Activated CD8-positive, alpha-beta T cell treated with anti-CD3 and anti-CD28 coated beads, Interleukin-2, amount 10 ng/mL, durations not matched to agents 7 days and 5 days (primary cell): ENCODE results near the gene TUBGCP5. TPM values are rescaled to one million over a fixed set of nuclear protein-coding genes. Genes with fewer than 3 reads are reported as not detected.
"Not testable (repeated sequence)": the region's sequence is repeated elsewhere in the genome, so short reads cannot be mapped to it uniquely, and the experiment has no call there.

Source experiments
- ATAC-seq: fragments of 150-1000 bp; cut with Tn5 transposase; one replicate; pipeline ENCODE4 v1.10.0; 2021; ENCODE audit warnings: moderate library complexity
- CTCF ChIA-PET: fragments of 350-600 bp; sonication (Branson Sonifier 250); formaldehyde crosslinking; loops from one replicate; lab custom pipeline; 2021; ENCODE audit warnings: antibody characterized with exemption; lab: Charles Lee
- POLR2A ChIA-PET: fragments of 350-600 bp; sonication (Branson Sonifier 250); formaldehyde crosslinking; loops from one replicate; lab custom pipeline; 2021; ENCODE audit warnings: antibody characterized with exemption; lab: Charles Lee
- DNase-seq: peaks from one replicate; pipeline ENCODE4 v3.0.0-alpha.2; 2020
- H3K27ac Mint-ChIP-seq: one replicate; pipeline ENCODE4 v1.8.0; 2021; ENCODE audit warnings: mild to moderate bottlenecking, mixed read lengths
- H3K27me3 Mint-ChIP-seq: one replicate; pipeline ENCODE4 v1.8.0; 2021; ENCODE audit warnings: low read depth, mixed read lengths
- H3K36me3 Mint-ChIP-seq: one replicate; pipeline ENCODE4 v1.8.0; 2021; ENCODE audit warnings: low read depth, mixed read lengths
- H3K4me1 Mint-ChIP-seq: one replicate; pipeline ENCODE4 v1.8.0; 2021; ENCODE audit warnings: low read depth, mixed read lengths
- H3K4me3 Mint-ChIP-seq: one replicate; pipeline ENCODE4 v1.8.0; 2021; ENCODE audit warnings: mild to moderate bottlenecking, mixed read lengths
- H3K9me3 Mint-ChIP-seq: one replicate; pipeline ENCODE4 v1.8.0; 2022; ENCODE audit warnings: mixed read lengths; ENCODE audit not compliant: insufficient read depth
- total RNA-seq, 2 experiments: library from RNA; stranded (reverse); gene quantifications; one replicate each; pipeline ENCODE4 v1.2.3, GENCODE V29; 2021

TUBGCP5 gene
- total RNA-seq, 2 experiments from 2014 or later, result 25.3 to 27.3 TPM

DNA sequence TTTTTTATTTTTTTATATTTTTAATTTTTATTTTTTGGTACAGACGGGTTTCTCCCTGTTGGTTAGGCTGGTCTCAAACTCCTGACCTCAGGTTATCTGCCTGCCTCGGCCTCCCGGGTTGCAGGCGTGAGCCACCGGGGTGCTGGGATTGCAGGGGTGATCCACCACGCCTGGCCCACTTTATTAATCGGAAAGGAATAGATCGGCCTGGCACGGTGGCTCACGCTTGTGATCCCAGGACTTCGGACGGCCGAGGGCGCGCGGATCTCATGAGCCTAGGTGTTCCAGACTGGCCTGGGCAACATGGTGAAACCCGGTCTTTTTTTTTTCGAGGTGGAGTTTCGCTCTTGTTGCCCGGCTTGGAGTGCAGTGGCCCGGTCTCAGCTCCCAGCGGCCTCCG is 26.5 kb upstream of the TUBGCP5 start:
- Mint-ChIP-seq H3K27me3 (no peaks in the 10 kb centered on the region), H3K36me3 (no peaks in the 10 kb centered on the region), H3K27ac (no peak overlapping the region), H3K9me3 (no peaks in the 10 kb centered on the region), H3K4me1 (no peaks in the 10 kb centered on the region), H3K4me3 (no peak overlapping the region)
- CTCF ChIA-PET, result no interaction called here
- POLR2A ChIA-PET, result no interaction called here
- DNase-seq (no peak), ATAC-seq (no peak)

DNA sequence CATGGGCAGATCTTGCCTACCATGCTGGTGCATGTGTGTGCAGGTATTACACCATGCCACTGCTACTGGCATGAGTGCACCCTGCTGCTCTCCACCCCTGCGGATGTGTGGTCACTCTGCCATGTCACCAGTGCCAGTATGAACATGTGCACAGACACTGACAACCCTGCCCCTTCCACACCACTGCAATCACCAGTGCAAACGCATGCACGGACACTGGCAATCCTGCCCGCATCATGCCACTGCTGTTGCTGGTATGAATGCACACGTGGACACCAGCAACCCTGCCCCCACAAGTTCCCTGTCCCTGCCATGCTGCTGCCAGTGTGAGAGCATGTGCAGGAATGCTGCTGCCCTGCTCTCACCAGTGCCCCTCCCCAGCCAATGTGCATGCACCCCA is 24.8 kb upstream of the TUBGCP5 start:
- ATAC-seq (no peak), DNase-seq (no peak)
- Mint-ChIP-seq H3K4me1 (no peaks in the 10 kb centered on the region), H3K27ac (no peak overlapping the region), H3K36me3 (no peaks in the 10 kb centered on the region), H3K9me3 (no peaks in the 10 kb centered on the region), H3K4me3 (no peak overlapping the region), H3K27me3 (no peaks in the 10 kb centered on the region)
- CTCF ChIA-PET, result no interaction called here
- POLR2A ChIA-PET, result no interaction called here

GRCh38 chr15:23057707-23058106 is 18.3 kb upstream of the TUBGCP5 start:
- no peak for DNase-seq
- no peak overlapping the region for H3K4me3 Mint-ChIP-seq
- H3K4me1 Mint-ChIP-seq, result no peaks in the 10 kb centered on the region
- no peaks in the 10 kb centered on the region for H3K36me3 Mint-ChIP-seq
- peaks cover 3% of the 10 kb centered on the region for H3K27me3 Mint-ChIP-seq
- H3K27ac Mint-ChIP-seq, result no peak overlapping the region
- ChIA-PET POLR2A (no interaction called here), CTCF (no interaction called here)
- H3K9me3 Mint-ChIP-seq, result no peaks in the 10 kb centered on the region
- no peak for ATAC-seq

GRCh38 chr15:23055316-23055715 is 15.9 kb upstream of the TUBGCP5 start:
- no peaks in the 10 kb centered on the region for H3K36me3 Mint-ChIP-seq
- no peak for ATAC-seq
- POLR2A ChIA-PET, result no interaction called here

DNA sequence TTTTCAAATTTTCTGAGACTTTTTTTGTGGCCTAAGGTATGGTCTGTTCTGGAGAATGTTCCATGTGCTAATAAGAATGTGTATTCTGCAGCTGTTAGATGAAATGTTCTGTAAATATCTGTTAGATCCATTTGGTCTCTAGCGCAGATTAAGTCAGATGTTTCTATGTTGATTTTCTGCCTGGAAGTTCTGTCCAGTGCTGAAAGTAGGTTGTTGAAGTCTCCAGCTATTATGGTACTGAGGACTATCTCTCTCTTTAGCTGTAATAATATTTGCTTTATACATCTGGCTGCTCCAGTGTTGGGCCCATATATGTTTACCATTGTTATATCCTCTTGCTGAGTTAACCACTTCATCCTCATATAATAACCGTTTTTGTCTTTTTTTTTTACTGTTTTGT is 13.2 kb upstream of the TUBGCP5 start:
- H3K4me3 Mint-ChIP-seq, result no peak overlapping the region
- ChIA-PET POLR2A (interaction anchor here (1.0 kb wide), 1 partner anchor 13 kb away, joined by 3 read pairs; the partner anchor contains the start of gene TUBGCP5), CTCF (interaction anchor here (1.0 kb wide), 1 partner anchor 13 kb away, joined by 3 read pairs; the partner anchor contains the start of gene TUBGCP5)
- peaks cover 5% of the 10 kb centered on the region for H3K27me3 Mint-ChIP-seq
- no peaks in the 10 kb centered on the region for H3K36me3 Mint-ChIP-seq
- H3K27ac Mint-ChIP-seq, result no peak overlapping the region
- no peak for DNase-seq
- H3K9me3 Mint-ChIP-seq, result no peaks in the 10 kb centered on the region
- H3K4me1 Mint-ChIP-seq, result no peaks in the 10 kb centered on the region
- no peak for ATAC-seq

More at GRCh38 chr15:23055316-23055715, 15.9 kb upstream of the TUBGCP5 start:
- no peak overlapping the region for H3K4me3 Mint-ChIP-seq
- H3K27me3 Mint-ChIP-seq, result peaks cover 5% of the 10 kb centered on the region
- CTCF ChIA-PET, result no interaction called here
- H3K4me1 Mint-ChIP-seq, result no peaks in the 10 kb centered on the region
- no peaks in the 10 kb centered on the region for H3K9me3 Mint-ChIP-seq
- no peak overlapping the region for H3K27ac Mint-ChIP-seq
- no peak for DNase-seq

GRCh38 chr15:23050708-23051107 is 11.3 kb upstream of the TUBGCP5 start:
- ChIA-PET POLR2A (no interaction called here), CTCF (no interaction called here)
- Mint-ChIP-seq H3K9me3 (no peaks in the 10 kb centered on the region), H3K27ac (no peak overlapping the region), H3K27me3 (peaks cover 5% of the 10 kb centered on the region), H3K36me3 (no peaks in the 10 kb centered on the region), H3K4me3 (no peak overlapping the region), H3K4me1 (no peaks in the 10 kb centered on the region)
- DNase-seq (no peak), ATAC-seq (no peak)

- ChIA-PET CTCF (no interaction called here), POLR2A (no interaction called here)
- Mint-ChIP-seq H3K4me1 (no peaks in the 10 kb centered on the region), H3K27ac (no peak overlapping the region), H3K9me3 (no peaks in the 10 kb centered on the region), H3K27me3 (peaks cover 5% of the 10 kb centered on the region), H3K36me3 (no peaks in the 10 kb centered on the region), H3K4me3 (no peak overlapping the region)
- DNase-seq, result no peak
- ATAC-seq, result no peak
These were observed 10.7 kb upstream of the TUBGCP5 start for GRCh38 chr15:23049984-23050628.

DNA sequence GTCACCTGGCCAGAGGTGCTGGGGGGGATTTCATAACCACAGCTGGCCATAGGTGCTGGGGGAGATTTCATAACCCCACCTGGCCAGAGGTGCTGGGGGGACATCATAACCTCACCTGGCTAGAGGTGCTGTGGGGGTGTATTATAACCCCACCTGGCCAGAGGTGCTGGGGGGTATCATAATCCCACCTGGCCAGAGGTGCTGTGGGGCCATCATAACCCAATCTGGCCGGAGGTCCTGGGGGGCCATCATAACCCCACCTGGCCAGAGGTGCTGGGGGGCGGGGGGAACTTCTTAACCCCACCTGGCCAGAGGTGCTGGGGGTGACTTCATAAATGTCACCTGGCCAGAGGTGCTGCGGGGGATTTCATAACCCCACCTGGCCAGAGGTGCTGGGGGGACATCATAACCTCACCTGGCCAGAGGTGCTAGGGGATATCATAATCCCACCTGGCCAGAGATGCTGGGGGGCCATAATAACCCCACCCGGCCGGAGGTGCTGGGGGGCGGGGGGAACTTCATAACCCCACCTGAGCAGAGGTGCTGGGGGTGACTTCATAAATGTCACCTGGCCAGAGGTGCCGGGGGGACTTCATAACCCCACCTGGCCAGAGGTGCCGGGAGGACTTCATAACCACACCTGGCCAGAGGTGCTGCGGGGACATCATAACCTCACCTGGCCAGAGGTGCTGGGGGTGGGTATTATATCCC is 9.4 kb upstream of the TUBGCP5 start:
- H3K27ac Mint-ChIP-seq, ATAC-seq, H3K4me3 Mint-ChIP-seq, CTCF ChIA-PET, POLR2A ChIA-PET, H3K9me3 Mint-ChIP-seq, H3K4me1 Mint-ChIP-seq, DNase-seq, H3K36me3 Mint-ChIP-seq, H3K27me3 Mint-ChIP-seq: not testable (repeated sequence)

DNA sequence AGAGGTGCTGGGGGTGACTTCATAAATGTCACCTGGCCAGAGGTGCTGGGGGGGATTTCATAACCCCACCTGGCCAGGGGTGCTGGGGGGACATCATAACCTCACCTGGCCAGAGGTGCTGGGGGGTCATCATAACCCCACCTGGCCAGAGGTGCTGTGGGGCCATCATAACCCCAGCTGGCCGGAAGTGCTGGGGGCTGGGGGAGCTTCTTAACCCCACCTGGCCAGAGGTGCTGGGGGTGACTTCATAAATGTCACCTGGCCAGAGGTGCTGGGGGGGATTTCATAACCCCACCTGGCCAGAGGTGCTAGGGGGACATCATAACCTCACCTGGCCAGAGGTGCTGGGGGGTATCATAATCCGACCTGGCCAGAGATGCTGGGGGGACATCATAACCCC is 4.6 kb upstream of the TUBGCP5 start:
- H3K27me3 Mint-ChIP-seq, POLR2A ChIA-PET, H3K9me3 Mint-ChIP-seq, H3K27ac Mint-ChIP-seq, H3K36me3 Mint-ChIP-seq, CTCF ChIA-PET, H3K4me1 Mint-ChIP-seq, H3K4me3 Mint-ChIP-seq, ATAC-seq, DNase-seq: not testable (repeated sequence)

GRCh38 chr15:23043535-23043934 is 4.2 kb upstream of the TUBGCP5 start:
- ATAC-seq, H3K36me3 Mint-ChIP-seq, H3K4me3 Mint-ChIP-seq, H3K27me3 Mint-ChIP-seq, POLR2A ChIA-PET, H3K4me1 Mint-ChIP-seq, CTCF ChIA-PET, DNase-seq, H3K27ac Mint-ChIP-seq, H3K9me3 Mint-ChIP-seq: not testable (repeated sequence)

GRCh38 chr15:23041736-23042135 is 2.4 kb upstream of the TUBGCP5 start:
- DNase-seq, ATAC-seq, POLR2A ChIA-PET, H3K27ac Mint-ChIP-seq, H3K9me3 Mint-ChIP-seq, H3K36me3 Mint-ChIP-seq, H3K27me3 Mint-ChIP-seq, H3K4me3 Mint-ChIP-seq, CTCF ChIA-PET: not testable (repeated sequence)
- H3K4me1 Mint-ChIP-seq, result peaks cover 12% of the 10 kb centered on the region

DNA sequence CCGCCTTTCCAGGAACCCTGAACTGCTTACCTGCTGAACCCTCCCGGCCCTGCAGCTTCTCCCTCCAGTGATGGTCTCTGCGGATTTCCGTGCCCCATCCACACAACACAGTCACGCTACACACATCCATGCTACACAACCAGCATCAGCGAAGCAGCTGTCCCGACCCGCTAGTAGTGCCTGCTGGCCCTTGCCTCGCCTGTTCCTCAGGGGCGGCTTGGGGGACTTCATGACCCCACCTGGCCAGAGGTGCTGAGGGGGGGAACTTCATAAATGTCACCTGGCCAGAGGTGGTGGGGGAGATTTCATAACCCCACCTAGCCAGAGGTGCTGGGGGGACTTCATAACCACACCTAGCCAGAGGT is 530 bp upstream of the TUBGCP5 start:
- peaks cover 22% of the 10 kb centered on the region for H3K4me1 Mint-ChIP-seq
- peak; percentile 35 for ATAC-seq
- ChIA-PET CTCF (interaction anchor here (0.7 to 1.4 kb wide), 7 partner anchors 9 to 202 kb away, joined by 3 to 4 read pairs (median 3); no protein-coding TSS in a partner anchor), POLR2A (interaction anchor here (0.7 to 1.7 kb wide), 7 partner anchors 10 to 374 kb away, joined by 3 to 13 read pairs (median 5); partner anchors contain the start of gene NIPA2)
- H3K27ac Mint-ChIP-seq, result peak overlapping the region; percentile 93
- no peaks in the 10 kb centered on the region for H3K27me3 Mint-ChIP-seq
- no peak for DNase-seq
- H3K9me3 Mint-ChIP-seq, result no peaks in the 10 kb centered on the region
- peak overlapping the region; percentile 85 for H3K4me3 Mint-ChIP-seq
- H3K36me3 Mint-ChIP-seq, result peaks cover 7% of the 10 kb centered on the region
